Measurements from ENCODE around the gene EXOSC10. TPM values are rescaled to one million over a fixed set of nuclear protein-coding genes. Genes with fewer than 3 reads are reported as not detected.

The EXOSC10 gene
- total and polyA plus RNA-seq, 2 experiments from 2014 or later, result 55.5 to 72.9 TPM

GRCh38 chr1:11144570-11145256, 45.0 kb upstream of the EXOSC10 start:
- no peaks in the 10 kb centered on the region for H3K27me3 ChIP-seq (ENCODE audit: insufficient read depth)
- no peak overlapping the region for H3K27ac Mint-ChIP-seq
- peaks cover 4% of the 10 kb centered on the region; the same call in 1 of the 2 replicates for H3F3A ChIP-seq (replicated peaks; ENCODE audit: low read depth)
- no peak overlapping the region for H3K4me3 Mint-ChIP-seq
- H3K4me2 ChIP-seq, result no peak overlapping the region
- no peak overlapping the region for H3K4me3 ChIP-seq
- no peaks in the 10 kb centered on the region for H3K27me3 Mint-ChIP-seq (ENCODE audit: insufficient read depth, low read depth, poor library complexity)
- H3K4me1 Mint-ChIP-seq, result peaks cover 21% of the 10 kb centered on the region; the same call in 2 of the 3 replicates
- no peaks in the 10 kb centered on the region for H3K79me2 ChIP-seq (replicated peaks; ENCODE audit: insufficient read depth)
- no peak for DNase-seq (ENCODE audit: low spot score)
- peaks cover 60% of the 10 kb centered on the region for H3K36me3 Mint-ChIP-seq (ENCODE audit: low read depth)
- no peak for ATAC-seq
- peaks cover 4% of the 10 kb centered on the region; the same call in 1 of the 2 replicates for H3K4me1 ChIP-seq (ENCODE audit: insufficient read depth)
- no peaks in the 10 kb centered on the region for H3K9me3 Mint-ChIP-seq
- H2AFZ ChIP-seq, result no peak overlapping the region
- 0 out of 2 replicates have a peak, but pooled peaks cover 17% of the 10 kb centered on the region for H3K36me3 ChIP-seq (ENCODE audit: insufficient read depth)
- no peaks in the 10 kb centered on the region; the same call in 1 of the 2 replicates for H4K20me1 ChIP-seq (replicated peaks; ENCODE audit: insufficient read depth)
- no peak overlapping the region for H3K27ac ChIP-seq (ENCODE audit: low read depth)
- TF ChIP-seq JUNB (IDR thresholded peaks at IDR 0.05; ENCODE audit: unreplicated experiment) (no peak), ZNF331 (CRISPR knock-in tag; IDR thresholded peaks at IDR 0.05; ENCODE audit: low read depth) (no peak), EZH2phosphoT487 (IDR thresholded peaks at IDR 0.05; ENCODE audit: unreplicated experiment) (no peak), CREB1 (CRISPR knock-in tag; IDR thresholded peaks at IDR 0.05; ENCODE audit: low read depth) (no peak), ETS1 (IDR thresholded peaks at IDR 0.05) (no peak), STAT1 (IDR thresholded peaks at IDR 0.05; ENCODE audit: unreplicated experiment) (no peak), ZNF114 (CRISPR knock-in tag; IDR thresholded peaks at IDR 0.05) (no peak), CTCF (conservative IDR thresholded peaks at IDR 0.05; ENCODE audit: low read depth in 2 of 2) (no peak), ZNF462 (CRISPR knock-in tag; IDR thresholded peaks at IDR 0.05) (no peak), EZH2 (IDR thresholded peaks at IDR 0.05; ENCODE audit: low read depth, unreplicated experiment) (no peak), POLR2AphosphoS5 (IDR thresholded peaks at IDR 0.05; ENCODE audit: low read depth) (no peak), NANOG (IDR thresholded peaks at IDR 0.05; ENCODE audit: borderline replicate concordance) (no peak), REST (IDR thresholded peaks at IDR 0.05; ENCODE audit: unreplicated experiment) (no peak)
- H3K9me2 ChIP-seq (ENCODE audit: insufficient read depth), result no peaks in the 10 kb centered on the region
